ENCODE results near the gene DNAI7.

Gene DNAI7

DNA sequence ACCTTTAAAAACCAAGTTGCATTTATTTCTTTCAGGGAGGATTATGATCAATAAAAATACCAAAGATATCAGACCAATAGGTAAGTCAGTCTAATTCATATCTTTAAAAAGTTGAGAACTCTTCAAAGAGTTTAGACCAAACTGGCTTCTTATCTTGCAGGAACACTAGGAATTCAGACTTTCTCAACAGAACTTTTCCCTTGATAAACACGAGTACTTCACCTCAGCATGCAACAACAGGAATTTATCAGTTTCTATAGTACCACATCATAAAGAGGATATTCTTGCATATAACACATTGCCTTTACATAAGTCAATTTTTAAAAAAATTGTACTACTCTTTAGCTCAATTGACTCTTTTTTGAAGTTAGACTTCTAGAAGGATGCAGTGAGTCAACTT lies 68.2 kb downstream of the DNAI7 start:
- TF ChIP-seq, protein P1, sequence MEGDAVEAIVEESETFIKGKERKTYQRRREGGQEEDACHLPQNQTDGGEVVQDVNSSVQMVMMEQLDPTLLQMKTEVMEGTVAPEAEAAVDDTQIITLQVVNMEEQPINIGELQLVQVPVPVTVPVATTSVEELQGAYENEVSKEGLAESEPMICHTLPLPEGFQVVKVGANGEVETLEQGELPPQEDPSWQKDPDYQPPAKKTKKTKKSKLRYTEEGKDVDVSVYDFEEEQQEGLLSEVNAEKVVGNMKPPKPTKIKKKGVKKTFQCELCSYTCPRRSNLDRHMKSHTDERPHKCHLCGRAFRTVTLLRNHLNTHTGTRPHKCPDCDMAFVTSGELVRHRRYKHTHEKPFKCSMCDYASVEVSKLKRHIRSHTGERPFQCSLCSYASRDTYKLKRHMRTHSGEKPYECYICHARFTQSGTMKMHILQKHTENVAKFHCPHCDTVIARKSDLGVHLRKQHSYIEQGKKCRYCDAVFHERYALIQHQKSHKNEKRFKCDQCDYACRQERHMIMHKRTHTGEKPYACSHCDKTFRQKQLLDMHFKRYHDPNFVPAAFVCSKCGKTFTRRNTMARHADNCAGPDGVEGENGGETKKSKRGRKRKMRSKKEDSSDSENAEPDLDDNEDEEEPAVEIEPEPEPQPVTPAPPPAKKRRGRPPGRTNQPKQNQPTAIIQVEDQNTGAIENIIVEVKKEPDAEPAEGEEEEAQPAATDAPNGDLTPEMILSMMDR (conservative IDR thresholded peaks at IDR 0.05; ENCODE audit: control insufficient read depth, insufficient read depth, low read depth, low read length): no peak
- DNase-seq (ENCODE audit: low read depth): no peak
- H3K4me3 ChIP-seq (ENCODE audit: control insufficient read depth, low read depth, low read length): no peak overlapping the region

- no peak for DNase-seq (ENCODE audit: low read depth)
- TF ChIP-seq, protein P1 (conservative IDR thresholded peaks at IDR 0.05; ENCODE audit: control insufficient read depth, insufficient read depth, low read depth, low read length): no peak
- no peak overlapping the region for H3K4me3 ChIP-seq (ENCODE audit: control insufficient read depth, low read depth, low read length)
Measured at GRCh38 chr12:25126101-25126500, 68.9 kb downstream of the DNAI7 start.

DNA sequence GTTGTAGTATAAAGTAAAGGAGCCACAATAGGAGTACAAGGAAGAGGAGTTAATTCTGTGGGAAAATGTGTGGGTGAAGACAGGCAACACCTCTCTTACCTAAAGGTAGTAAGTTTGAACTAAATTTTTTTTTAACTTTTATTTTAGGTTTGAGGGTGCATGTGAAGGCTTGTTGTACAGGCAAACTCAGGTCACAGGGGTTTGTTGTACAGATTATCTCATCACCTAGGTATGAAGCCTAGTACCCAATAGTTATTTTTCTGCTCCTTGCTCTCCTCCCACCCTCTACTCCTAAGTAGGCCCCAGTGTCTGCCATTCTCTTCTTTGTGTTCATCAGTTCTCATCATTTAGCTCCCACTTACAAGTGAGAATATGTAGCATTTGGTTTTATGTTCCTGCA lies 70.5 kb downstream of the DNAI7 start:
- no peak for DNase-seq (ENCODE audit: low read depth)

GRCh38 chr12:25123126-25123525 lies 71.8 kb downstream of the DNAI7 start:
- TF ChIP-seq, protein P1 (conservative IDR thresholded peaks at IDR 0.05; ENCODE audit: control insufficient read depth, insufficient read depth, low read depth, low read length): no peak
- no peak overlapping the region for H3K4me3 ChIP-seq (ENCODE audit: control insufficient read depth, low read depth, low read length)
- no peak for DNase-seq (ENCODE audit: low read depth)

More for the DNA sequence above, 70.5 kb downstream of the DNAI7 start:
- TF ChIP-seq, protein P1 (conservative IDR thresholded peaks at IDR 0.05; ENCODE audit: control insufficient read depth, insufficient read depth, low read depth, low read length): no peak
- H3K4me3 ChIP-seq (ENCODE audit: control insufficient read depth, low read depth, low read length): no peak overlapping the region

DNA sequence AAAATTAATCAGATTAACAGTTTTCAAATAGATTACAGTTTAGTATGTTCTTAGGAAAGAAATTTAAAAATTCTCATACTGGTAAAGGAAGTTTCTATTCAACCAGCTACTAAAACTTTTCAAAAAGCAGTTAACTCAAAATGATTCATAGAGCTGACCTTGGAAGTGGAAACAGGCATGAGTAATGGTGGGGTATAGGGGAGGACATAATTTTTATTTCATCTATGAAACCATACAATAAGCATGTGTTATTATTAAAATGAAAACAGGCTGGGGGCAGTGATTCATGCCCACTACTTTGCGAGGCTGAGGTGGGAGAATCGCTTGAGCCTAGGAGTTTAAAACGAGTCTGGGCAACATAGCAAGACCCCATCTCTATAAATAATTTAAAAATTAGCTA lies 73.0 kb downstream of the DNAI7 start:
- DNase-seq (ENCODE audit: low read depth): peak; percentile 42
- TF ChIP-seq, protein P1 (conservative IDR thresholded peaks at IDR 0.05; ENCODE audit: control insufficient read depth, insufficient read depth, low read depth, low read length): no peak
- H3K4me3 ChIP-seq (ENCODE audit: control insufficient read depth, low read depth, low read length): no peak overlapping the region

DNA sequence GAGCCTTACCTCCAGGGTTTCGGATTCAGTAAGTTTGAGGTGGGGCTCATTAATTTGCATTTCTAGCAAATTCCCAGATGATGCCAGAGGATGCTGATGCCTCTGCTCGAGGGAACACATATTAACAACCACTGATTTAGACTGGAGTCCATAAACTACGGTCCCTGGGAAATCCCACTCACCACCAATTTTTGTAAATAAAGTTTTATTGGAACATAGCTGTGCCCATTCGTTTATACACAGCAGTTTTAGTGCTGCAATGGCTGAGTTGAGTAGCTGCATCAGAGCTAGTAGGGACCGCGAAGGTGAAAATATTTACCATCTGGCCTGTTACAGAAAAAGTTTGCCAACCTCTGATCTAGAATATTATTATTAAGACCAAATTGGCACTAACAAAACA lies 73.8 kb downstream of the DNAI7 start:
- no peak overlapping the region for H3K4me3 ChIP-seq (ENCODE audit: control insufficient read depth, low read depth, low read length)
- TF ChIP-seq, protein P1 (conservative IDR thresholded peaks at IDR 0.05; ENCODE audit: control insufficient read depth, insufficient read depth, low read depth, low read length): no peak
- DNase-seq (ENCODE audit: low read depth): no peak

- TF ChIP-seq, protein P1 (conservative IDR thresholded peaks at IDR 0.05; ENCODE audit: control insufficient read depth, insufficient read depth, low read depth, low read length): peak; percentile 2
- H3K4me3 ChIP-seq (ENCODE audit: control insufficient read depth, low read depth, low read length): no peak overlapping the region
- DNase-seq (ENCODE audit: low read depth): no peak
Measured at GRCh38 chr12:25119020-25119419, 75.9 kb downstream of the DNAI7 start.
